Kidney (tissue), 14 donors: Measurements from ENCODE around the gene CARD10. TPM values are rescaled to one million over a fixed set of nuclear protein-coding genes. Genes with fewer than 3 reads are reported as not detected.

Experiments used
- DNase-seq, 5 donors: peaks; one replicate each; pipeline ENCODE4 v3.0.0-alpha.2; 2013 to 2020
- FAIRE-seq: peaks from 2 replicates; lab custom pipeline; 2012; peaks lifted over from hg19 to GRCh38; lab: Jason Lieb, UNC
- H3K27ac ChIP-seq, 2 donors: one replicate each; pipeline ENCODE4 v1.7.0; 2013; ENCODE audit warnings: low read depth in 2 of 2, low read length in 2 of 2, inconsistent platforms in 1 of 2
- H3K27me3 ChIP-seq: one replicate; pipeline ENCODE4 v1.7.1; 2013; ENCODE audit warnings: low read length, inconsistent platforms; ENCODE audit not compliant: control insufficient read depth, insufficient read depth
- H3K36me3 ChIP-seq, 3 donors: one replicate each; pipeline versions ENCODE4 v1.7.0 to v1.7.1; 2013; ENCODE audit warnings: low read length in 3 of 3, control low read depth in 1 of 3, inconsistent platforms in 1 of 3; ENCODE audit not compliant: insufficient read depth in 3 of 3, control insufficient read depth in 2 of 3
- H3K4me1 ChIP-seq, 3 donors: one replicate each; pipeline versions ENCODE4 v1.7.0 to v1.7.1; 2013; ENCODE audit warnings: low read length in 3 of 3, inconsistent platforms in 1 of 3, low read depth in 1 of 3; ENCODE audit not compliant: control insufficient read depth in 2 of 3, insufficient read depth in 2 of 3
- H3K4me3 ChIP-seq, 3 donors: one replicate each; pipeline versions ENCODE4 v1.7.0 to v1.8.1; 2013; ENCODE audit warnings: low read length in 3 of 3, control low read depth in 1 of 3, inconsistent platforms in 1 of 3
- H3K9ac ChIP-seq, 3 donors: one replicate each; pipeline versions ENCODE4 v1.7.0 to v1.7.1; 2013; ENCODE audit warnings: low read length in 3 of 3, control low read depth in 1 of 3, inconsistent platforms in 1 of 3
- H3K9me3 ChIP-seq, 3 donors: one replicate each; pipeline versions ENCODE4 v1.7.0 to v1.7.1; 2013; ENCODE audit warnings: low read length in 3 of 3, control low read depth in 1 of 3, inconsistent platforms in 1 of 3; ENCODE audit not compliant: control insufficient read depth in 2 of 3, insufficient read depth in 1 of 3
- intact Hi-C: fragments of 100-400 bp; cut with DNase I; formaldehyde crosslinking; loops from one replicate; pipeline ENCODE4 v1.11.1; 2022
- polyA plus RNA-seq: library from polyadenylated mRNA; stranded (reverse); fragments of 350-450 nt; fragmentation: Illumina TruSeq; extraction: RNeasy Lipid Tissue Mini Kit (QIAGEN cat#74804); gene quantifications from one replicate; pipeline ENCODE4 v1.2.3, GENCODE V29; 2014; ENCODE audit warnings: low read depth, low replicate concordance; ENCODE audit not compliant: insufficient read depth
- total RNA-seq: library from RNA; stranded (reverse); fragmentation: NEBNext Ultra II Directional; extraction: Animal tissue kit (Norgen Biotek cat#: 25700); gene quantifications from one replicate; pipeline ENCODE4 v1.2.1, GENCODE V29; 2021
- TF ChIP-seq, protein P1 (sequence below): IDR thresholded peaks from 3 replicates; pipeline ENCODE4 v1.5.1; 2012; ENCODE audit warnings: mild to moderate bottlenecking, moderate library complexity, borderline replicate concordance; ENCODE audit not compliant: insufficient read depth; ENCODE audit errors: extremely low read depth
- donor health status: control.
- donor health status: control.
- donor health status: control.
- donor health status: control.
- donor health status: control.
- donor health status: DM: yes; HTN: yes; CAD: no.
- donor health status: Normal renal cell carcinoma (clear cell type).

The CARD10 gene
- total and polyA plus RNA-seq, 2 donors from 2014 or later: 32.4 to 42.3 TPM

DNA sequence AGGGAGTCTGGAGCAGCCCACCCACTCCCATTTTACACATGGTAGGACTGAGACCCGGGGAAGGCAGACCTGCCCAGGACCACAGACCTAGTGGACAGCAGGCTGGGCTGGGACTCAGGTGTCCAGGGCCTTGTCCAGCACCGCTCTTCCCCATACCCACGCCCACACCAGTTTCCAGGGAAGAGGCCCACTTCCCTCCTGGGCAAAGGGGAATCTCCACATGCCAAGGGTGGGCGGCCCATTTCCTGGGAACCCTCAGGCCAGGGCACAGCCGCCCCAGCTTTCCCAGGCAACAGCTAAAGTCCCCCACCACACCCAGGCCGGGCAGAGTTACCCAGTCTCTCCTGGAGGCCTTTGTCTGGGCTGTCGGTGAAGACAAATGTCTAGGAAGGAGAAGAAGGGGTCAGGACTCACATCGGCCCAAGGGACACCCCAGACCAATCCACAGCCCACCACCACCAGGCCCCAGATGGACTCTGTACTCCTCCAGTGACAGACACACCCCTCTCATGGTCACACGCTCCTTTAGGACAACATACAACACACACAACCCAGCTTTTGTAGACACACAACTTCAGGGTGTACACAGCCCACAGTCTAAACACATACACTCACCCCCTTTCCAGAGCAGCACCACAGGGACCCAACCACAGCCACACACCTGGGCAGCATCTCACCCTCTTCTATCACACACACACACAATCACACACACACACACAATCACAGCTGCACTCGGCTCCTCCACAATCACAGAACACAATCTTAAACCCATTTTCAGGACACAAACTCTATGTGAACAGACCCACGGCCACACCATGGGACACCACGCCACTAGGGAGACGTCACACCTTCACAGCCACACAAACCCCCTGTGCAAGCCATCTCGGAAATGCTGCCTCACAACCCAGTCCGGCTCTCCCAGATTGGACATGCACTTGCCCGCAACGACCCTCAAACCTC, 38.5 kb downstream of the CARD10 start:
- H3K27me3 ChIP-seq: no peaks in the 10 kb centered on the region
- peaks cover 0 to 4% (median 0%) of the 10 kb centered on the region in 3 donors for H3K4me1 ChIP-seq
- DNase-seq: no peak
- intact Hi-C loops: no loop called here
- H3K36me3 ChIP-seq: no peaks in the 10 kb centered on the region
- TF ChIP-seq, protein P1, sequence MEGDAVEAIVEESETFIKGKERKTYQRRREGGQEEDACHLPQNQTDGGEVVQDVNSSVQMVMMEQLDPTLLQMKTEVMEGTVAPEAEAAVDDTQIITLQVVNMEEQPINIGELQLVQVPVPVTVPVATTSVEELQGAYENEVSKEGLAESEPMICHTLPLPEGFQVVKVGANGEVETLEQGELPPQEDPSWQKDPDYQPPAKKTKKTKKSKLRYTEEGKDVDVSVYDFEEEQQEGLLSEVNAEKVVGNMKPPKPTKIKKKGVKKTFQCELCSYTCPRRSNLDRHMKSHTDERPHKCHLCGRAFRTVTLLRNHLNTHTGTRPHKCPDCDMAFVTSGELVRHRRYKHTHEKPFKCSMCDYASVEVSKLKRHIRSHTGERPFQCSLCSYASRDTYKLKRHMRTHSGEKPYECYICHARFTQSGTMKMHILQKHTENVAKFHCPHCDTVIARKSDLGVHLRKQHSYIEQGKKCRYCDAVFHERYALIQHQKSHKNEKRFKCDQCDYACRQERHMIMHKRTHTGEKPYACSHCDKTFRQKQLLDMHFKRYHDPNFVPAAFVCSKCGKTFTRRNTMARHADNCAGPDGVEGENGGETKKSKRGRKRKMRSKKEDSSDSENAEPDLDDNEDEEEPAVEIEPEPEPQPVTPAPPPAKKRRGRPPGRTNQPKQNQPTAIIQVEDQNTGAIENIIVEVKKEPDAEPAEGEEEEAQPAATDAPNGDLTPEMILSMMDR: no peak
- no peaks in the 10 kb centered on the region for H3K9me3 ChIP-seq
- FAIRE-seq: no peak
- H3K27ac ChIP-seq: no peak overlapping the region
- no peak overlapping the region for H3K4me3 ChIP-seq
- H3K9ac ChIP-seq: no peak overlapping the region

DNA sequence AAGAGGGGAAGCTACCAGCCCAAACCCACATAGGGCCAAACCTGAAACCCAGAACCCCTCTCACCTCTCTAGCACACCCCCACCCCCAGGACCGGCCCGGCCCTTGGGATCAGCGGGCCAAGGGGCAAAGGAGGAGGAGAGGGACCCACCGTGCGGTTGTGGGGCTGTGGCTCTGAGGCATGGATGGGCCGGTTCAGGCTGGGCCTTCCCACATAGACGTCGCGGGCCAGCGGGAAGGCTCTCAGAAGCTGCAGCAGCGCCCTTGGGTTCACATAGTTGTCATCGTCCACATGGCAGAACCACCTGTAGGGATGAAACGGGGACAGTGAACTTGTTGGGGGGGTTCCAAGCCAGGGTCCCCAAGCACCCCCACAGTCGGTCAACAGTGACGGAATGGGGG, 40.0 kb downstream of the CARD10 start:
- no peak for FAIRE-seq

DNA sequence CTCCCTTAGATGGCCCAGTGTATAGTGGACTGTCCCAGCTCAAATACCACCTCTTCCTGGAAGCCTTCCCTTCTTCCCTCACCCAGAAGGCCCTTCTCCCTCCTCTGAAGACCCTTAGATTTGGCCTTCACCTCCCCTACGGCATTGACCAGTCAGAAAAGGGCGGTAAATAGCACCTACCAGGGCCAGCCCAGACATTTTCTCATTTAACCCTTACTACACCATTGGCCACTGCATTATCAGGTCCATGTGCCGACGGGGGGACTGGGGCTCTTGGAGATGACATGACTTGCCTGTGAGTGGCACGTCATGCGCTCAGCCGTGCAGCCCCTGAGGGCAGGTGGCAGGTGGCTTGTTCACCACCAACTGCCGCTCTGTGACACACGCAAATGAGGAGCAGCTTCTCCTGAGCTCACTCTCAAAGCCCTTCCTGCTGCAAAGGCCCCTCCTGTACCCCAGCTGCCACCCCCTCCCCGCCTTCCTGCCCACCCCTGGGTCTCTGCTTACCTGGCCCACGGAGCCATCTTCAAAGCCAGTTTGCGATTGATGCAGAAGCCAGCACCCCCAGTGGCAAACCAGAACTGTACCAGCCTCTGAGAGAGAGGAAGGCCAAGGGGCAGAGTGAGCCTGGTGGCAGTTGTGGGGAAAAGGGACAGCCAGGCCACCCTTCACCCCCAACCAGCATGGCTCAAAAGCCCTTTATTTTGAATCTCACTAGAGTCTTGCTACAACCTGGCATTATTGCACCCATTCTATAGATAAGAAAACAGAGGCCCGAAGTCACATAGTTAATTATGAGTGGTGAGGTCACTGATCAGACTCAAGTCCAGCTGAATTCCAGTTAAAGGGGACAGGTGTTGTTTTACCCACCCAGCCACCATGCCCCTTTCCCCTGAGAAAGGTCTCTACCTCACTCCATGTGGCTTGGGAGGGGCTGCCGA, 42.6 kb downstream of the CARD10 start:
- no peak overlapping the region for H3K27ac ChIP-seq
- FAIRE-seq: no peak

More for the DNA sequence above, 40.0 kb downstream of the CARD10 start:
- intact Hi-C loops: no loop called here
- DNase-seq: no peak
- H3K36me3 ChIP-seq: no peaks in the 10 kb centered on the region
- peaks cover 0 to 4% (median 0%) of the 10 kb centered on the region in 3 donors for H3K4me1 ChIP-seq
- H3K27ac ChIP-seq: no peak overlapping the region
- TF ChIP-seq, protein P1: no peak
- no peak overlapping the region for H3K4me3 ChIP-seq
- no peak overlapping the region for H3K9ac ChIP-seq
- no peaks in the 10 kb centered on the region for H3K27me3 ChIP-seq
- H3K9me3 ChIP-seq: no peaks in the 10 kb centered on the region

More for the DNA sequence above, 42.6 kb downstream of the CARD10 start:
- Histone ChIP-seq H3K27me3 (no peaks in the 10 kb centered on the region), H3K9me3 (no peaks in the 10 kb centered on the region), H3K4me1 (no peaks in the 10 kb centered on the region), H3K36me3 (no peaks in the 10 kb centered on the region), H3K9ac (no peak overlapping the region), H3K4me3 (no peak overlapping the region)
- intact Hi-C loops: no loop called here
- TF ChIP-seq, protein P1: no peak
- DNase-seq: no peak
